Panc1 (cell line): ENCODE results near the gene LHX3.
A peak's percentile ranks its signal among the peaks of the same experiment; 100 is the strongest.

Experiments used
- POLR2AphosphoS5 ChIP-seq: IDR thresholded peaks from 2 replicates; pipeline ENCODE4 v1.6.1; 2012; ENCODE audit warnings: mild to moderate bottlenecking, low read depth, low read length, moderate library complexity
- REST ChIP-seq, 2 experiments: IDR thresholded peaks; 2 replicates each; pipeline ENCODE4 v1.6.1; 2011 to 2012; ENCODE audit warnings: low read depth in 2 of 2, control low read depth in 1 of 2, low read length in 1 of 2, mild to moderate bottlenecking in 1 of 2, moderate library complexity in 1 of 2; ENCODE audit not compliant: insufficient read depth in 1 of 2
- SIN3A ChIP-seq: IDR thresholded peaks from 2 replicates; pipeline ENCODE4 v1.6.1; 2012; ENCODE audit warnings: low read depth, mild to moderate bottlenecking, low read length, moderate library complexity, borderline replicate concordance; ENCODE audit not compliant: insufficient read depth
- TF ChIP-seq, protein P1 (sequence below): fragments of 450-650 bp; IDR thresholded peaks from 2 replicates; pipeline ENCODE4 v1.5.1; 2017; ENCODE audit warnings: mild to moderate bottlenecking

DNA sequence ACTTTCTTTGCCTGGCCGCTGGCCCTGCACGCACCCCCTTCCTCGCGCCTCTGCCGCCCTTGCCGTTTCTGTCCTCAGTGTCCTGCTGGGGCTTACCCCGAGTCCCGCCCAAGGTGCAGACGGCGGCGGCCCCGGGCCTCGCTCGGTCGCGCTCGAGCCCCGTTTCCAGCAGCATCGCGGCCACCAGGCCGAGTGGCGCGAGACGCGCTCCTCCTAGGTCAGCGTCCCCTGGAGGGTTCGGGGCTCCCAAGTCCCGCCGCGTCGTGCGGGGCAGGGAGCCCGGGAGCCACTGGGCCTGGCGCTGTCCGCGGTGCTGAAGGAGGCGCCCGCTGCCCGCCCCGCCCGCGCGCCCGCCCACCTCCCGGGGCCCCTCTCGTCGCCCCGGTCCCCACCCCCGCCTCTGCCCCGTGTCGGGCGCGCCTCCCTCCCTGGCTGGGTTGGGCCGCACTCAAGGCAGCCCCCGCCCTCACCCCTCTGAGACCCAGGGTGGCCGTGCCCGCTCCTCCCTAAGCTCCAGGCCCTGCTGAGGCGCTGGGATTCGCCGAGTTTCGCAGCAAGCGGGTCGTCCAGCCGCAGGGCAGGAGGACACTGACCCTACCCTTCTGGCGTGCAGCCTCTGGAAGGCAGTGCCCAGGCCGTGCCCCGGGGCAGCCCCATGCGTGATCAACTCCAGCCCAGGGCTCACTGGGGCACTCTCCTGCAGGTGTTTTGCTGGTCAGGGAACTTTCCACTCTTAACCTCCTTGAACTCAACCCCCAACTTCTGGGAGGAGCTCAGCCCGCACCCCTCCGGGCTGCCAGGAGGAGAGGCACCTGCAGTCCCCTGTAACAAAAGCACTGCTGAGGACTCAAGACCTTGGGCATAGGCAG, at the start of gene LHX3:
- TF ChIP-seq, protein P1, sequence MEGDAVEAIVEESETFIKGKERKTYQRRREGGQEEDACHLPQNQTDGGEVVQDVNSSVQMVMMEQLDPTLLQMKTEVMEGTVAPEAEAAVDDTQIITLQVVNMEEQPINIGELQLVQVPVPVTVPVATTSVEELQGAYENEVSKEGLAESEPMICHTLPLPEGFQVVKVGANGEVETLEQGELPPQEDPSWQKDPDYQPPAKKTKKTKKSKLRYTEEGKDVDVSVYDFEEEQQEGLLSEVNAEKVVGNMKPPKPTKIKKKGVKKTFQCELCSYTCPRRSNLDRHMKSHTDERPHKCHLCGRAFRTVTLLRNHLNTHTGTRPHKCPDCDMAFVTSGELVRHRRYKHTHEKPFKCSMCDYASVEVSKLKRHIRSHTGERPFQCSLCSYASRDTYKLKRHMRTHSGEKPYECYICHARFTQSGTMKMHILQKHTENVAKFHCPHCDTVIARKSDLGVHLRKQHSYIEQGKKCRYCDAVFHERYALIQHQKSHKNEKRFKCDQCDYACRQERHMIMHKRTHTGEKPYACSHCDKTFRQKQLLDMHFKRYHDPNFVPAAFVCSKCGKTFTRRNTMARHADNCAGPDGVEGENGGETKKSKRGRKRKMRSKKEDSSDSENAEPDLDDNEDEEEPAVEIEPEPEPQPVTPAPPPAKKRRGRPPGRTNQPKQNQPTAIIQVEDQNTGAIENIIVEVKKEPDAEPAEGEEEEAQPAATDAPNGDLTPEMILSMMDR = no peak
- TF ChIP-seq POLR2AphosphoS5 (no peak), SIN3A (no peak), REST (IDR thresholded peaks at IDR 0.05; ENCODE audit: insufficient read depth in 1 of 2, low read depth in 2 of 2, low read length in 1 of 2) (peak; percentile 73 to 91)
